ENCODE data around the gene ZDHHC21. TPM values are rescaled to one million over a fixed set of nuclear protein-coding genes. Genes with fewer than 3 reads are reported as not detected.

ZDHHC21 gene
- total RNA-seq (10 to 100 TPM; 16.1 to 16.7 TPM), polyA plus RNA-seq (ENCODE audit: insufficient read depth, low read depth, low replicate concordance) (6.2 TPM)
- long read RNA-seq, donor 1, full-length matches to known transcripts = 5 of 5 reads
- long read RNA-seq, donor 1, partial matches to known transcripts = 0 of 5 reads
- long read RNA-seq, donor 1, other reads (novel, unspliced or antisense) = 0 of 5 reads
- long read RNA-seq, donor 2, full-length matches to known transcripts = 3 of 3 reads
- long read RNA-seq, donor 2, partial matches to known transcripts = 0 of 3 reads
- long read RNA-seq, donor 2, other reads (novel, unspliced or antisense) = 0 of 3 reads

DNA sequence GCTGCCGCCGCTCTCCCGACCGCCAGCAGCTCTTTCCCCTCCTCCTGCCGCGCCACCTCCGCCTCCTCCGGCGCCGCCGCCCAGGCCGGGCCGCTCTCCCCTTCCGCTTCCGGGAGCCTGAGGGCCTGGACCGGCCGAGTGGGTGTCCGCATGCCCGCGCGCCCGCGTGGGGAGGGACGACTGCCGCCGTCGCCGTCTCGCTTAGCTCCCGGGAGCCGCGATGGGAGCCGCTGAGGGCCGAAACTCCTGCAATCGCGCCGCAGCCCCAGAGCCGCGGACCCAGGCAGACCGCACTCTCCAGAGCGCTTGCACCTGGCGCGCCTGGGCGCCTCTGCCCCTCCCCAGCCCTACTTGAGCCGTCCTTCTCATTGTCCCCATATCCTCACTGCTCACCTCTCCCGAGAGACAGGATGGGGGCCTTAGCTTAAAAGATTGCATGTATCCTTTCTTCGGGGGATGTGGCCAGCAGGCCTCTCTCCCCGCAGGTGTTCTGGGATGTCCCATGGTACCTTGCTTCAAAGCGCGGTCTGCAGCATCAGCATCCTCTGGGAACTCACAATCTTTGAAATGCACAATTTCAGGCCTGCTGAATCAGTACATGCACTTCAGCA, at the start of gene ZDHHC21:
ZDHHC21 (minus strand) TSS at position 182 of the 611 bp plus-strand sequence. CDS start 19,092 bp downstream, outside the sequence.
- WGBS, 2 donors = 1 to 6% methylated on average over 7 to 50 of the region's 50 CpGs
- Histone ChIP-seq H3K36me3 (ENCODE audit: low read depth, missing control alignments) (no peaks in the 10 kb centered on the region), H3K27me3 (no peaks in the 10 kb centered on the region), H3K27ac (peak within 1 kb of the TSS; percentile 50 to 68), H3K9me3 (no peaks in the 10 kb centered on the region), H3K4me3 (peak within 1 kb of the TSS; percentile 82 to 83), H3K4me1 (no peaks in the 10 kb centered on the region)
- TF ChIP-seq CTCF (IDR thresholded peaks at IDR 0.05) = no peak
- DNase-seq = peak; percentile 85
- intact Hi-C loops (cut with DNase I; ENCODE audit: low total_unique reads) = no loop called here

GRCh38 chr9:14741369-14741768, 48.1 kb upstream of the ZDHHC21 start:
- WGBS, 2 donors = 87 to 95% methylated on average over 3 of the region's 3 CpGs
- H3K9me3 ChIP-seq = no peaks in the 10 kb centered on the region
- intact Hi-C loops (cut with DNase I; ENCODE audit: low total_unique reads) = no loop called here

GRCh38 chr9:14733133-14733532, 39.9 kb upstream of the ZDHHC21 start:
- intact Hi-C loops (cut with DNase I; ENCODE audit: low total_unique reads) = no loop called here

More at GRCh38 chr9:14741369-14741768, 48.1 kb upstream of the ZDHHC21 start:
- DNase-seq = no peak
- no peaks in the 10 kb centered on the region for H3K27me3 ChIP-seq
- no peak overlapping the region for H3K4me3 ChIP-seq
- H3K36me3 ChIP-seq (ENCODE audit: low read depth, missing control alignments) = no peaks in the 10 kb centered on the region
- no peaks in the 10 kb centered on the region for H3K4me1 ChIP-seq
- no peak for TF ChIP-seq POLR2A (IDR thresholded peaks at IDR 0.05)
- no peak for TF ChIP-seq CTCF (IDR thresholded peaks at IDR 0.05)
- H3K27ac ChIP-seq = no peak overlapping the region

GRCh38 chr9:14731294-14731981, 38.2 kb upstream of the ZDHHC21 start:
- no peak for DNase-seq
- H3K27ac ChIP-seq = no peak overlapping the region
- intact Hi-C loops (cut with DNase I; ENCODE audit: low total_unique reads) = no loop called here
- no peaks in the 10 kb centered on the region for H3K27me3 ChIP-seq
- no peaks in the 10 kb centered on the region for H3K36me3 ChIP-seq (ENCODE audit: low read depth, missing control alignments)
- no peaks in the 10 kb centered on the region for H3K9me3 ChIP-seq
- TF ChIP-seq POLR2A (IDR thresholded peaks at IDR 0.05) (no peak), CTCF (IDR thresholded peaks at IDR 0.05) (no peak)
- 96% methylated on average over 1 of the region's 1 CpG for WGBS, 2 donors
- H3K4me3 ChIP-seq = no peak overlapping the region
- H3K4me1 ChIP-seq = no peaks in the 10 kb centered on the region

More at GRCh38 chr9:14733133-14733532, 39.9 kb upstream of the ZDHHC21 start:
- Histone ChIP-seq H3K9me3 (no peaks in the 10 kb centered on the region), H3K4me3 (no peak overlapping the region), H3K27ac (no peak overlapping the region), H3K4me1 (no peaks in the 10 kb centered on the region), H3K27me3 (no peaks in the 10 kb centered on the region), H3K36me3 (ENCODE audit: low read depth, missing control alignments) (no peaks in the 10 kb centered on the region)
- WGBS, 2 donors = 87 to 93% methylated on average over 5 of the region's 5 CpGs
- no peak for DNase-seq
- no peak for TF ChIP-seq POLR2A (IDR thresholded peaks at IDR 0.05)
- TF ChIP-seq CTCF (IDR thresholded peaks at IDR 0.05) = no peak

Measured in testis (tissue), 5 donors.